H1 (cell line): ENCODE measurements around the gene CX3CR1. TPM values are rescaled to one million over a fixed set of nuclear protein-coding genes. Genes with fewer than 3 reads are reported as not detected.

Source experiments
- CTCF ChIA-PET: fragments of 300-600 bp; sonication (Branson Sonifier 250); formaldehyde crosslinking; loops from one replicate; lab custom pipeline; 2021; ENCODE audit not compliant: partially characterized antibody; lab: Charles Lee
- POLR2A ChIA-PET: fragments of 300-600 bp; sonication (Branson Sonifier 250); formaldehyde crosslinking; loops from one replicate; lab custom pipeline; 2021; ENCODE audit warnings: inconsistent platforms; ENCODE audit not compliant: partially characterized antibody; lab: Charles Lee
- DNase-seq, 2 experiments: peaks; one replicate each; pipeline versions ENCODE4 v3.0.0 to v3.0.0-alpha.2; 2010 to 2022; ENCODE audit warnings: low spot score in 2 of 2, low read depth in 1 of 2, mixed read lengths in 1 of 2
- FAIRE-seq: peaks from 2 replicates; lab custom pipeline; 2011; peaks lifted over from hg19 to GRCh38; lab: Jason Lieb, UNC
- H2AFZ ChIP-seq: 2 replicates; pipeline ENCODE4 v1.8.1; 2012; ENCODE audit warnings: low read length, inconsistent platforms
- H2AK5ac ChIP-seq: 2 replicates; pipeline ENCODE4 v1.6.1; 2013; ENCODE audit warnings: low read depth, low read length
- H2BK120ac ChIP-seq: replicated peaks from 2 replicates; pipeline ENCODE3; 2013; ENCODE audit warnings: low read depth, low read length, inconsistent platforms
- H2BK12ac ChIP-seq: 2 replicates; pipeline ENCODE4 v1.6.1; 2013; ENCODE audit warnings: low read depth, low read length
- H2BK15ac ChIP-seq: 2 replicates; pipeline ENCODE4 v1.6.1; 2013; ENCODE audit warnings: low read length
- H2BK20ac ChIP-seq: 2 replicates; pipeline ENCODE4 v1.6.1; 2013; ENCODE audit warnings: low read length
- H2BK5ac ChIP-seq: 2 replicates; pipeline ENCODE4 v1.6.1; 2013; ENCODE audit warnings: low read depth, low read length
- H3K14ac ChIP-seq: 2 replicates; pipeline ENCODE4 v1.6.1; 2013; ENCODE audit warnings: inconsistent platforms; ENCODE audit not compliant: insufficient read length
- H3K18ac ChIP-seq: 2 replicates; pipeline ENCODE4 v1.6.1; 2013; ENCODE audit warnings: low read length; ENCODE audit errors: extremely low read depth
- H3K23ac ChIP-seq: 2 replicates; pipeline ENCODE4 v1.6.1; 2013; ENCODE audit warnings: inconsistent platforms; ENCODE audit not compliant: insufficient read length
- H3K23me2 ChIP-seq: 2 replicates; pipeline ENCODE4 v1.6.1; 2013; ENCODE audit warnings: low read depth, low read length
- H3K27ac ChIP-seq: 2 replicates; pipeline ENCODE4 v1.6.1; 2011; ENCODE audit warnings: low read depth, low read length, inconsistent platforms
- H3K27me3 ChIP-seq, 4 experiments: replicated peaks in 1 of 4; 1 replicate in 1 of 4; 2 replicates in 3 of 4; pipeline versions ENCODE4 v1.6.1 to v1.8.1; 2011 to 2013; ENCODE audit warnings: low read length in 3 of 4, mild to moderate bottlenecking in 3 of 4, inconsistent platforms in 2 of 4, mixed read lengths in 2 of 4, moderate library complexity in 1 of 4; ENCODE audit not compliant: control insufficient read depth in 3 of 4, insufficient read depth in 3 of 4; ENCODE audit errors: extremely low read depth in 1 of 4
- H3K36me3 ChIP-seq, 4 experiments: 2 replicates each; pipeline versions ENCODE4 v1.6.1 to v1.8.1; 2011 to 2013; ENCODE audit warnings: mild to moderate bottlenecking in 4 of 4, low read length in 3 of 4, moderate library complexity in 2 of 4, control low read depth in 1 of 4, inconsistent platforms in 1 of 4; ENCODE audit not compliant: insufficient read depth in 4 of 4, control insufficient read depth in 2 of 4
- H3K4ac ChIP-seq: replicated peaks from 2 replicates; pipeline ENCODE3; 2013; ENCODE audit warnings: low read length, low read depth, mixed read lengths, inconsistent platforms; ENCODE audit not compliant: insufficient read length
- H3K4me1 ChIP-seq, 4 experiments: replicated peaks in 1 of 4; 1 replicate in 1 of 4; 2 replicates in 3 of 4; pipeline versions ENCODE4 v1.6.1 to v1.8.1; 2011 to 2013; ENCODE audit warnings: low read length in 3 of 4, inconsistent platforms in 2 of 4, mixed read lengths in 1 of 4; ENCODE audit not compliant: insufficient read depth in 4 of 4, control insufficient read depth in 3 of 4
- H3K4me2 ChIP-seq, 2 experiments: 2 replicates each; pipeline versions ENCODE4 v1.6.1 to v1.8.1; 2011 to 2013; ENCODE audit warnings: low read depth in 2 of 2, low read length in 2 of 2, control low read depth in 1 of 2, inconsistent platforms in 1 of 2, mild to moderate bottlenecking in 1 of 2; ENCODE audit not compliant: insufficient read depth in 1 of 2
- H3K4me3 ChIP-seq, 4 experiments: fragments of 200-600, 300-600 bp in 1 of 4; sonication (generic), shearing (Covaris generic), sonication (Bioruptor Twin) in 1 of 4; 2 replicates each; pipeline versions ENCODE4 v1.5.1 to v1.8.1; 2011 to 2016; ENCODE audit warnings: low read length in 4 of 4, low read depth in 3 of 4, control low read depth in 2 of 4, inconsistent platforms in 2 of 4, mild to moderate bottlenecking in 2 of 4, mixed read lengths in 1 of 4, moderate library complexity in 1 of 4; ENCODE audit not compliant: insufficient read depth in 2 of 4; ENCODE audit errors: extremely low read depth in 1 of 4
- H3K56ac ChIP-seq: replicated peaks from 2 replicates; pipeline ENCODE3; 2013; ENCODE audit warnings: low read depth, mild to moderate bottlenecking, mixed read lengths, low read length, inconsistent platforms; ENCODE audit not compliant: insufficient read length
- H3K79me1 ChIP-seq: 2 replicates; pipeline ENCODE4 v1.6.1; 2013; ENCODE audit warnings: low read depth, low read length, control low read depth
- H3K79me2 ChIP-seq, 2 experiments: 2 replicates each; pipeline versions ENCODE4 v1.6.1 to v1.8.1; 2012 to 2013; ENCODE audit warnings: low read length in 2 of 2, mild to moderate bottlenecking in 2 of 2, inconsistent platforms in 1 of 2; ENCODE audit not compliant: insufficient read depth in 2 of 2, control insufficient read depth in 1 of 2
- H3K9ac ChIP-seq, 4 experiments: replicated peaks in 1 of 4; 1 replicate in 1 of 4; 2 replicates in 3 of 4; pipeline versions ENCODE4 v1.6.1 to v1.8.1; 2011 to 2013; ENCODE audit warnings: low read depth in 3 of 4, low read length in 3 of 4, control low read depth in 2 of 4, mild to moderate bottlenecking in 2 of 4, moderate library complexity in 2 of 4, inconsistent platforms in 1 of 4; ENCODE audit errors: extremely low read depth in 1 of 4
- H3K9me3 ChIP-seq, 2 experiments: 2 replicates each; pipeline versions ENCODE4 v1.6.1 to v1.8.1; 2012 to 2013; ENCODE audit warnings: mild to moderate bottlenecking in 2 of 2, moderate library complexity in 2 of 2, control low read depth in 1 of 2, inconsistent platforms in 1 of 2, low read depth in 1 of 2, low read length in 1 of 2, mixed read lengths in 1 of 2; ENCODE audit not compliant: insufficient read depth in 2 of 2
- H4K20me1 ChIP-seq, 2 experiments: replicated peaks in 1 of 2; 2 replicates each; pipeline versions ENCODE3 to v1.8.1; 2011 to 2013; ENCODE audit warnings: inconsistent platforms in 2 of 2, low read length in 2 of 2, mild to moderate bottlenecking in 1 of 2; ENCODE audit not compliant: insufficient read depth in 2 of 2, control insufficient read depth in 1 of 2
- H4K5ac ChIP-seq: 2 replicates; pipeline ENCODE4 v1.6.1; 2013; ENCODE audit warnings: low read length, low read depth, mixed read lengths, inconsistent platforms; ENCODE audit not compliant: insufficient read length
- H4K8ac ChIP-seq: 2 replicates; pipeline ENCODE4 v1.8.0; 2013; ENCODE audit warnings: mild to moderate bottlenecking, moderate library complexity, low read length, inconsistent platforms; ENCODE audit not compliant: insufficient read depth; ENCODE audit errors: extremely low read depth
- H4K91ac ChIP-seq: replicated peaks from 2 replicates; pipeline ENCODE3; 2013; ENCODE audit warnings: low read length, mixed read lengths, inconsistent platforms; ENCODE audit not compliant: insufficient read length
- ATF2 ChIP-seq: IDR thresholded peaks from 2 replicates; pipeline ENCODE4 v1.6.1; 2012; ENCODE audit warnings: low read length, inconsistent platforms
- BACH1 ChIP-seq: IDR thresholded peaks from 2 replicates; pipeline ENCODE4 v1.6.1; 2012; ENCODE audit warnings: low read length, improper control_type of control experiment
- CEBPB ChIP-seq: IDR thresholded peaks from 2 replicates; pipeline ENCODE4 v1.6.1; 2012; ENCODE audit warnings: low read depth, low read length
- GABPA ChIP-seq: IDR thresholded peaks from 2 replicates; pipeline ENCODE4 v1.6.1; 2011; ENCODE audit warnings: mild to moderate bottlenecking, low read length, moderate library complexity, borderline replicate concordance; ENCODE audit not compliant: insufficient read depth
- GTF2F1 ChIP-seq: IDR thresholded peaks from 2 replicates; pipeline ENCODE4 v1.6.1; 2012; ENCODE audit warnings: low read depth, low read length, improper control_type of control experiment, borderline replicate concordance
- KDM1A ChIP-seq: fragments of 200-600, 300-600 bp; sonication (generic); IDR thresholded peaks from 2 replicates; pipeline ENCODE4 v1.7.1; 2016; ENCODE audit warnings: mild to moderate bottlenecking, low read length, borderline replicate concordance
- MAX ChIP-seq: IDR thresholded peaks from 2 replicates; pipeline ENCODE4 v1.6.1; 2012; ENCODE audit warnings: inconsistent platforms
- RFX5 ChIP-seq: IDR thresholded peaks from 2 replicates; pipeline ENCODE4 v1.6.1; 2011; ENCODE audit warnings: low read depth, low read length, improper control_type of control experiment, borderline replicate concordance
- SIN3A ChIP-seq, 2 experiments: IDR thresholded peaks in 1 of 2; conservative IDR thresholded peaks in 1 of 2; 2 replicates each; pipeline ENCODE4 v1.6.1; 2011 to 2012; ENCODE audit warnings: low read length in 2 of 2, improper control_type of control experiment in 1 of 2, low read depth in 1 of 2, mild to moderate bottlenecking in 1 of 2
- USF2 ChIP-seq: IDR thresholded peaks from 2 replicates; pipeline ENCODE4 v1.6.1; 2011; ENCODE audit warnings: low read length, improper control_type of control experiment
- ZNF274 ChIP-seq: IDR thresholded peaks from 2 replicates; pipeline ENCODE4 v1.7.0; 2012; ENCODE audit warnings: low read length, borderline replicate concordance; ENCODE audit errors: extremely low read depth
- WGBS, 2 experiments: shearing (Covaris generic) in 1 of 2; methylation state at CpG; one replicate each; pipeline versions ENCODE4 v1.1.6 to v1.1.7; 2013 to 2015; ENCODE audit warnings: low lambda C conversion rate in 2 of 2, mixed read lengths in 2 of 2, inconsistent platforms in 1 of 2, low coverage in 1 of 2, missing lambda C conversion rate in 1 of 2; ENCODE audit not compliant: insufficient replicate concordance in 2 of 2, insufficient coverage in 1 of 2, insufficient read length in 1 of 2; ENCODE audit errors: extremely low coverage in 1 of 2, missing lambda C conversion rate in 1 of 2; 5-methylcytosine and 5-hydroxymethylcytosine counted together
- polyA plus RNA-seq, 7 experiments: library from polyadenylated mRNA; depleted of rRNA in 3 of 7; stranded (reverse) in 5 of 7; unstranded in 2 of 7; fragments of >200 nt in 5 of 7; fragments of 200-250 nt in 2 of 7; gene quantifications; 1 replicate in 5 of 7; 2 replicates in 1 of 7; 4 replicates in 1 of 7; pipeline versions ENCODE4 v1.2.1 to v1.2.3, GENCODE V29; 2011 to 2013; ENCODE audit warnings: missing spikeins in 2 of 7, mixed read lengths in 2 of 7
- total RNA-seq: library from RNA; stranded (reverse); fragmentation: NEBNext Ultra II Directional; extraction: Animal tissue kit (Norgen Biotek cat#: 25700); gene quantifications from 2 replicates; pipeline ENCODE4 v1.2.1, GENCODE V29; 2021

Gene CX3CR1
- total and polyA plus RNA-seq, 2 of the 8 experiments (the other 6 are each of a cell fraction or from before 2014, with no cell fraction given): 0.08 TPM; not detected in 1

- Histone ChIP-seq H3K36me3 (no peaks in the 10 kb centered on the region), H3K4me1 (no peaks in the 10 kb centered on the region), H3K79me2 (no peaks in the 10 kb centered on the region), H4K91ac (no peak overlapping the region), H3K14ac (no peak overlapping the region), H3K23me2 (no peaks in the 10 kb centered on the region), H4K8ac (no peak overlapping the region), H2BK20ac (no peak overlapping the region), H3K4me3 (no peak overlapping the region), H3K4ac (no peak overlapping the region), H2AK5ac (no peak overlapping the region), H4K5ac (no peak overlapping the region), H3K23ac (no peak overlapping the region), H2BK120ac (no peak overlapping the region), H3K56ac (no peak overlapping the region), H3K27ac (no peak overlapping the region), H3K4me2 (no peak overlapping the region), H2BK5ac (no peak overlapping the region), H3K9me3 (no peaks in the 10 kb centered on the region), H3K27me3 (no peaks in the 10 kb centered on the region; a peak in 1 of 7 replicates), H2BK15ac (no peak overlapping the region), H3K18ac (no peak overlapping the region), H2BK12ac (no peak overlapping the region), H2AFZ (no peak overlapping the region), H3K9ac (no peak overlapping the region), H4K20me1 (no peaks in the 10 kb centered on the region), H3K79me1 (no peaks in the 10 kb centered on the region)
- CTCF ChIA-PET: interaction anchor here (1.0 to 15.2 kb wide), 4 partner anchors 8 to 72 kb away, joined by 3 to 198 read pairs (median 4); no protein-coding TSS in a partner anchor
- FAIRE-seq (no peak), DNase-seq (no peak)
- POLR2A ChIA-PET: interaction anchor here (0.6 to 1.7 kb wide), 2 partner anchors 9 to 84 kb away, joined by 4 to 7 read pairs; no protein-coding TSS in a partner anchor
- 90% methylated on average over 3 of the region's 3 CpGs; no CpG with 5 or more reads in 1 of the 2 experiments for WGBS, 2 experiments
- TF ChIP-seq RFX5: no peak
- no peak for TF ChIP-seq CEBPB
- TF ChIP-seq MAX: no peak
- TF ChIP-seq KDM1A: no peak
- no peak for TF ChIP-seq SIN3A (conservative IDR thresholded peaks at IDR 0.05 in 1 of 2, IDR thresholded peaks at IDR 0.05 in 1 of 2; ENCODE audit: low read depth in 1 of 2, low read length in 2 of 2)
- no peak for TF ChIP-seq USF2
- TF ChIP-seq BACH1: no peak
- TF ChIP-seq GTF2F1: no peak
- no peak for TF ChIP-seq ZNF274
- TF ChIP-seq ATF2: no peak
- TF ChIP-seq GABPA: no peak
These were observed 60.1 kb downstream of the CX3CR1 start for GRCh38 chr3:39219702-39220101.
